ENCODE data around the gene CHIA. TPM values are rescaled to one million over a fixed set of nuclear protein-coding genes. Genes with fewer than 3 reads are reported as not detected.

CHIA gene
- total and polyA plus RNA-seq, 2 of the 8 experiments (the other 6 are each of a cell fraction or from before 2014, with no cell fraction given): not detected

- Histone ChIP-seq H2BK5ac (ENCODE audit: low read depth, low read length) (no peak overlapping the region), H2BK15ac (ENCODE audit: low read length) (no peak overlapping the region), H3K23ac (ENCODE audit: insufficient read length) (no peak overlapping the region), H3K79me2 (ENCODE audit: control insufficient read depth in 1 of 2, insufficient read depth in 2 of 2, low read length in 2 of 2) (no peaks in the 10 kb centered on the region), H3K27me3 (replicated peaks in 1 of 4; ENCODE audit: control insufficient read depth in 3 of 4, extremely low read depth in 1 of 4, insufficient read depth in 3 of 4, low read length in 3 of 4) (no peaks in the 10 kb centered on the region), H3K9ac (replicated peaks in 1 of 4; ENCODE audit: extremely low read depth in 1 of 4, low read depth in 3 of 4, low read length in 3 of 4) (no peak overlapping the region), H2BK20ac (ENCODE audit: low read length) (no peak overlapping the region), H3K4me3 (ENCODE audit: extremely low read depth in 1 of 4, insufficient read depth in 2 of 4, low read depth in 3 of 4, low read length in 4 of 4) (no peak overlapping the region), H3K79me1 (ENCODE audit: low read depth, low read length) (no peaks in the 10 kb centered on the region), H3K4ac (replicated peaks; ENCODE audit: insufficient read length, low read depth, low read length) (no peak overlapping the region), H3K36me3 (ENCODE audit: control insufficient read depth in 2 of 4, insufficient read depth in 4 of 4, low read length in 3 of 4) (no peaks in the 10 kb centered on the region), H4K8ac (ENCODE audit: extremely low read depth, insufficient read depth, low read length) (no peak overlapping the region), H4K91ac (replicated peaks; ENCODE audit: insufficient read length, low read length) (no peak overlapping the region), H2BK12ac (ENCODE audit: low read depth, low read length) (no peak overlapping the region), H2AFZ (ENCODE audit: low read length) (no peak overlapping the region), H3K14ac (ENCODE audit: insufficient read length) (no peak overlapping the region), H3K23me2 (ENCODE audit: low read depth, low read length) (no peaks in the 10 kb centered on the region), H4K20me1 (replicated peaks in 1 of 2; ENCODE audit: control insufficient read depth in 1 of 2, insufficient read depth in 2 of 2, low read length in 2 of 2) (no peaks in the 10 kb centered on the region), H3K4me2 (ENCODE audit: insufficient read depth in 1 of 2, low read depth in 2 of 2, low read length in 2 of 2) (no peak overlapping the region), H3K56ac (replicated peaks; ENCODE audit: insufficient read length, low read depth, low read length) (no peak overlapping the region), H2AK5ac (ENCODE audit: low read depth, low read length) (no peak overlapping the region), H3K18ac (ENCODE audit: extremely low read depth, low read length) (no peak overlapping the region), H3K4me1 (replicated peaks in 1 of 4; ENCODE audit: control insufficient read depth in 3 of 4, insufficient read depth in 4 of 4, low read length in 3 of 4) (peaks cover 0 to 4% (median 0%) of the 10 kb centered on the region in 4 experiments; a peak in 1 of 7 replicates), H3K27ac (ENCODE audit: low read depth, low read length) (no peak overlapping the region), H3K9me3 (ENCODE audit: insufficient read depth in 2 of 2, low read depth in 1 of 2, low read length in 1 of 2) (no peaks in the 10 kb centered on the region), H2BK120ac (replicated peaks; ENCODE audit: low read depth, low read length) (no peak overlapping the region), H4K5ac (ENCODE audit: insufficient read length, low read depth, low read length) (no peak overlapping the region)
- FAIRE-seq (no peak), DNase-seq (ENCODE audit: low read depth in 1 of 2, low spot score in 2 of 2) (no peak)
- TF ChIP-seq CBX8 (IDR thresholded peaks at IDR 0.05; ENCODE audit: borderline replicate concordance, low read depth, low read length): no peak
- TF ChIP-seq TCF12 (IDR thresholded peaks at IDR 0.05; ENCODE audit: low read depth, low read length): no peak
- TF ChIP-seq CREB1 (IDR thresholded peaks at IDR 0.05): no peak
- TF ChIP-seq NANOG (IDR thresholded peaks at IDR 0.05; ENCODE audit: insufficient read depth, low read depth, low read length, poor library complexity, severe bottlenecking): no peak
- no peak for TF ChIP-seq SP1 (IDR thresholded peaks at IDR 0.05; ENCODE audit: low read depth, low read length)
- TF ChIP-seq SIX5 (IDR thresholded peaks at IDR 0.05; ENCODE audit: low read depth, low read length): no peak
- TF ChIP-seq E2F6 (IDR thresholded peaks at IDR 0.05): no peak
- 100% methylated on average over 2 of the region's 2 CpGs; no CpG with 5 or more reads in 1 of the 2 experiments for WGBS, 2 experiments (ENCODE audit: extremely low coverage in 1 of 2, insufficient coverage in 1 of 2, insufficient read length in 1 of 2, insufficient replicate concordance in 2 of 2, low coverage in 1 of 2, low lambda C conversion rate in 2 of 2, missing lambda C conversion rate in 1 of 2)
- ChIA-PET POLR2A (ENCODE audit: partially characterized antibody) (interaction anchor here (1.5 kb wide), 1 partner anchor 12 kb away, joined by 4 read pairs; no protein-coding TSS in a partner anchor), CTCF (ENCODE audit: partially characterized antibody) (interaction anchor here (0.6 to 1.6 kb wide), 2 partner anchors 14 to 57 kb away, joined by 3 to 4 read pairs; no protein-coding TSS in a partner anchor)
Observed at GRCh38 chr1:111358964-111359363, 68.3 kb downstream of the CHIA start.
